MM.1S (cell line): ENCODE data around the gene BABAM1.

ENCODE experiments used
- DNase-seq: peaks from one replicate; pipeline ENCODE4 v3.0.0-alpha.2; 2015
- H2AFZ ChIP-seq: fragments of 300-600 bp; sonication (generic); 2 replicates; pipeline ENCODE4 v1.6.0; 2016; ENCODE audit warnings: antibody characterized with exemption, low read length
- H3F3A ChIP-seq: fragments of 300-600 bp; sonication (generic); 2 replicates; pipeline ENCODE4 v1.6.1; 2016; ENCODE audit warnings: mild to moderate bottlenecking, antibody characterized with exemption, low read length, moderate library complexity, mixed read lengths; ENCODE audit not compliant: insufficient read depth
- H3K27ac ChIP-seq: fragments of 300-600 bp; sonication (generic); 2 replicates; pipeline ENCODE4 v1.5.1; 2016; ENCODE audit warnings: mild to moderate bottlenecking, low read length
- H3K27me3 ChIP-seq: fragments of 300-600 bp; sonication (generic); replicated peaks from 2 replicates; pipeline ENCODE4 v1.6.0; 2016; ENCODE audit warnings: low read length; ENCODE audit not compliant: insufficient read depth
- H3K36me3 ChIP-seq: fragments of 300-600 bp; sonication (generic); replicated peaks from 2 replicates; pipeline ENCODE4 v1.6.1; 2016; ENCODE audit warnings: mild to moderate bottlenecking, low read length, mixed read lengths; ENCODE audit not compliant: insufficient read depth
- H3K4me1 ChIP-seq: fragments of 300-600 bp; sonication (generic); 2 replicates; pipeline ENCODE4 v1.6.1; 2016; ENCODE audit warnings: low read length, mixed read lengths
- H3K4me2 ChIP-seq: fragments of 300-600 bp; sonication (generic); 2 replicates; pipeline ENCODE4 v1.6.0; 2016; ENCODE audit warnings: low read depth, low read length
- H3K4me3 ChIP-seq: fragments of 300-600 bp; sonication (generic); 2 replicates; pipeline ENCODE4 v1.5.1; 2016; ENCODE audit warnings: low read length, mixed read lengths
- H3K79me2 ChIP-seq: fragments of 300-600 bp; sonication (generic); 2 replicates; pipeline ENCODE4 v1.6.1; 2016; ENCODE audit warnings: mixed run types, low read length, mixed read lengths
- H3K9ac ChIP-seq: fragments of 300-600 bp; sonication (generic); 2 replicates; pipeline ENCODE4 v1.6.1; 2016; ENCODE audit warnings: low read length, mixed read lengths
- H3K9me2 ChIP-seq: fragments of 300-600 bp; sonication (generic); replicated peaks from 2 replicates; pipeline ENCODE4 v1.6.1; 2016; ENCODE audit warnings: mild to moderate bottlenecking, low read length, mixed read lengths; ENCODE audit not compliant: insufficient read depth
- H3K9me3 ChIP-seq: fragments of 300-600 bp; sonication (generic); replicated peaks from 2 replicates; pipeline ENCODE4 v1.6.1; 2016; ENCODE audit warnings: mild to moderate bottlenecking, low read length, mixed read lengths; ENCODE audit not compliant: insufficient read depth
- H4K20me1 ChIP-seq: fragments of 300-600 bp; sonication (generic); 2 replicates; pipeline ENCODE4 v1.6.1; 2016; ENCODE audit warnings: mild to moderate bottlenecking, low read length, moderate library complexity, mixed read lengths; ENCODE audit not compliant: insufficient read depth
- EZH2 ChIP-seq: fragments of 300-600 bp; sonication (generic); optimal IDR thresholded peaks from 2 replicates; pipeline ENCODE3; 2017; ENCODE audit warnings: low read depth, mild to moderate bottlenecking, antibody characterized with exemption, low read length, mixed read lengths
- EZH2phosphoT487 ChIP-seq: fragments of 300-600 bp; sonication (generic); IDR thresholded peaks from 2 replicates; pipeline ENCODE4 v1.6.1; 2018; ENCODE audit warnings: antibody characterized with exemption, low read length
- TF ChIP-seq, protein P1 (sequence below): fragments of 300-600 bp; sonication (generic); IDR thresholded peaks from 2 replicates; pipeline ENCODE4 v1.5.1; 2016; ENCODE audit warnings: antibody characterized with exemption, low read length, mixed read lengths

Gene BABAM1

GRCh38 chr19:17266975-17267788 lies at the start of gene BABAM1:
BABAM1 (plus strand) TSS chr19:17267443; CDS start chr19:17268807, 1,364 bp downstream.
- Histone ChIP-seq H3K27me3 (no peaks in the 10 kb centered on the region), H3K9me2 (no peaks in the 10 kb centered on the region), H3K4me3 (peak within 1 kb of the TSS; percentile 84), H3K9me3 (no peaks in the 10 kb centered on the region), H3K36me3 (no peaks in the 10 kb centered on the region; the same call in 1 of the 2 replicates), H2AFZ (peak within 1 kb of the TSS; percentile 77), H3K79me2 (peaks cover 18% of the 10 kb centered on the region), H3F3A (peaks cover 8% of the 10 kb centered on the region; the same call in 1 of the 2 replicates), H3K9ac (peak within 1 kb of the TSS; percentile 69), H3K27ac (peak within 1 kb of the TSS; percentile 86; the same call in 1 of the 2 replicates), H4K20me1 (no peaks in the 10 kb centered on the region), H3K4me2 (peak within 1 kb of the TSS; percentile 77), H3K4me1 (peaks cover 5% of the 10 kb centered on the region; the same call in 1 of the 2 replicates)
- DNase-seq, result peak; percentile 99
- TF ChIP-seq, protein P1, sequence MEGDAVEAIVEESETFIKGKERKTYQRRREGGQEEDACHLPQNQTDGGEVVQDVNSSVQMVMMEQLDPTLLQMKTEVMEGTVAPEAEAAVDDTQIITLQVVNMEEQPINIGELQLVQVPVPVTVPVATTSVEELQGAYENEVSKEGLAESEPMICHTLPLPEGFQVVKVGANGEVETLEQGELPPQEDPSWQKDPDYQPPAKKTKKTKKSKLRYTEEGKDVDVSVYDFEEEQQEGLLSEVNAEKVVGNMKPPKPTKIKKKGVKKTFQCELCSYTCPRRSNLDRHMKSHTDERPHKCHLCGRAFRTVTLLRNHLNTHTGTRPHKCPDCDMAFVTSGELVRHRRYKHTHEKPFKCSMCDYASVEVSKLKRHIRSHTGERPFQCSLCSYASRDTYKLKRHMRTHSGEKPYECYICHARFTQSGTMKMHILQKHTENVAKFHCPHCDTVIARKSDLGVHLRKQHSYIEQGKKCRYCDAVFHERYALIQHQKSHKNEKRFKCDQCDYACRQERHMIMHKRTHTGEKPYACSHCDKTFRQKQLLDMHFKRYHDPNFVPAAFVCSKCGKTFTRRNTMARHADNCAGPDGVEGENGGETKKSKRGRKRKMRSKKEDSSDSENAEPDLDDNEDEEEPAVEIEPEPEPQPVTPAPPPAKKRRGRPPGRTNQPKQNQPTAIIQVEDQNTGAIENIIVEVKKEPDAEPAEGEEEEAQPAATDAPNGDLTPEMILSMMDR, result no peak

DNA sequence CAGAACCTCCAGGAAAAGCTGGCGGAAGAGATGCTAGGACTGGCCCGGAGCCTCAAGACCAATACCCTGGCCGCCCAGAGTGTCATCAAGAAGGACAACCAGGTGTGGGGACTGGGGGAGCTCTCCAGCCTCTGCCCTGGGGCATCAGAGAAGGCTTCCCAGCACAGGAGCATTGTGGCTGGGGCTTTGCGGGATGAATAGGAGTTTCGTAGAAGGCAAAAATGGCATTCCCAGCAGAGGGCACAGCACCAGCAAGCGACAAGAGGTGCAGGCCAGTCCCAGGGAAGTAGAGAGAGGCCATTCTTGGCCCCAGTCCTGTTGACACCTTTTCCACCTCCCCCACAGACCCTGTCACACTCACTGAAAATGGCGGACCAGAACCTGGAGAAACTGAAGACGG lies 48.0 kb upstream of the BABAM1 start:
- Histone ChIP-seq H3K36me3 (no peaks in the 10 kb centered on the region), H3F3A (peaks cover 7% of the 10 kb centered on the region; the same call in 1 of the 2 replicates), H2AFZ (no peak overlapping the region), H3K9ac (no peak overlapping the region), H3K9me3 (no peaks in the 10 kb centered on the region), H3K4me3 (no peak overlapping the region), H3K4me1 (peaks cover 8% of the 10 kb centered on the region; the same call in 1 of the 2 replicates), H3K79me2 (0 out of 2 replicates have a peak, but pooled peaks cover 3% of the 10 kb centered on the region), H4K20me1 (no peaks in the 10 kb centered on the region), H3K27ac (no peak overlapping the region), H3K9me2 (no peaks in the 10 kb centered on the region), H3K27me3 (no peaks in the 10 kb centered on the region; the same call in 1 of the 2 replicates), H3K4me2 (no peak overlapping the region)
- no peak for TF ChIP-seq EZH2phosphoT487
- TF ChIP-seq EZH2, result no peak
- TF ChIP-seq, protein P1, result no peak
- DNase-seq, result no peak

- H3K9ac ChIP-seq, result no peak overlapping the region
These were observed 47.0 kb upstream of the BABAM1 start for GRCh38 chr19:17220207-17220758.

More at GRCh38 chr19:17220207-17220758, 47.0 kb upstream of the BABAM1 start:
- Histone ChIP-seq H3K36me3 (no peaks in the 10 kb centered on the region), H3K27me3 (no peaks in the 10 kb centered on the region; the same call in 1 of the 2 replicates), H2AFZ (no peak overlapping the region), H3F3A (peaks cover 7% of the 10 kb centered on the region; the same call in 1 of the 2 replicates), H3K9me3 (no peaks in the 10 kb centered on the region), H3K79me2 (0 out of 2 replicates have a peak, but pooled peaks cover 3% of the 10 kb centered on the region), H3K4me1 (peaks cover 4% of the 10 kb centered on the region; the same call in 1 of the 2 replicates), H4K20me1 (no peaks in the 10 kb centered on the region), H3K27ac (no peak overlapping the region), H3K4me3 (no peak overlapping the region), H3K4me2 (no peak overlapping the region), H3K9me2 (no peaks in the 10 kb centered on the region)
- DNase-seq, result no peak
- TF ChIP-seq EZH2 (no peak), EZH2phosphoT487 (no peak)
- TF ChIP-seq, protein P1, result no peak
